ENCODE results near the gene GRM7.

GRCh38 chr3:7439101-7439680 lies 578.3 kb downstream of the GRM7 start:
- TF ChIP-seq CTCF (conservative IDR thresholded peaks at IDR 0.05; ENCODE audit: low read depth in 2 of 2) (no peak), EZH2 (IDR thresholded peaks at IDR 0.05; ENCODE audit: low read depth, unreplicated experiment) (no peak), POLR2AphosphoS5 (IDR thresholded peaks at IDR 0.05; ENCODE audit: low read depth) (no peak), EZH2phosphoT487 (IDR thresholded peaks at IDR 0.05; ENCODE audit: unreplicated experiment) (no peak), ZNF331 (CRISPR knock-in tag; IDR thresholded peaks at IDR 0.05; ENCODE audit: low read depth) (no peak), CREB1 (CRISPR knock-in tag; IDR thresholded peaks at IDR 0.05; ENCODE audit: low read depth) (no peak), REST (IDR thresholded peaks at IDR 0.05; ENCODE audit: unreplicated experiment) (no peak), ETS1 (IDR thresholded peaks at IDR 0.05) (no peak), STAT1 (IDR thresholded peaks at IDR 0.05; ENCODE audit: unreplicated experiment) (no peak), ZNF114 (CRISPR knock-in tag; IDR thresholded peaks at IDR 0.05) (no peak), JUNB (IDR thresholded peaks at IDR 0.05; ENCODE audit: unreplicated experiment) (no peak), ZNF462 (CRISPR knock-in tag; IDR thresholded peaks at IDR 0.05) (no peak)
